ENCODE measurements around the gene ZMYND10. TPM values are rescaled to one million over a fixed set of nuclear protein-coding genes. Genes with fewer than 3 reads are reported as not detected.

ZMYND10 gene
- total RNA-seq, 1 donor from 2014 or later, result 0.92 TPM

DNA sequence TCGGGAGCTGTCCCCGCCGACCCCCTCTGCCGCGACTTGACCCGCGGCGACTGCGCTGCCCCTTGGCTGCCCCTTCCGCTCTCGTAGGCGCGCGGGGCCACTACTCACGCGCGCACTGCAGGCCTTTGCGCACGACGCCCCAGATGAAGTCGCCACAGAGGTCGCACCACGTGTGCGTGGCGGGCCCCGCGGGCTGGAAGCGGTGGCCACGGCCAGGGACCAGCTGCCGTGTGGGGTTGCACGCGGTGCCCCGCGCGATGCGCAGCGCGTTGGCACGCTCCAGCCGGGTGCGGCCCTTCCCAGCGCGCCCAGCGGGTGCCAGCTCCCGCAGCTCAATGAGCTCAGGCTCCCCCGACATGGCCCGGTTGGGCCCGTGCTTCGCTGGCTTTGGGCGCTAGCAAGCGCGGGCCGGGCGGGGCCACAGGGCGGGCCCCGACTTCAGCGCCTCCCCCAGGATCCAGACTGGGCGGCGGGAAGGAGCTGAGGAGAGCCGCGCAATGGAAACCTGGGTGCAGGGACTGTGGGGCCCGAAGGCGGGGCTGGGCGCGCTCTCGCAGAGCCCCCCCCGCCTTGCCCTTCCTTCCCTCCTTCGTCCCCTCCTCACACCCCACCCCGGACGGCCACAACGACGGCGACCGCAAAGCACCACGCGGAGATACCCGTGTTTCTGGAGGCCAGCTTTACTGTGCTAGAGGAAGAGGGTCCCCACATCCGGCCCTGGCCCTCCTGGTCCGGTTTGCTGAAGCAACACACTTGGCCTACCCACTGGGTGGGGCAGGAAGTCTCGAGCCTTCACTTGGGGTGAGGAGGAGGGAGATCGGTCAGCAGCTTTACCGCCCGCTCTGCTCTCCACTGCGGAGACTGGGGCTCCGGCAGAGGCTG is 4.8 kb downstream of the ZMYND10 start, which contains the start of gene RASSF1:
TSS of gene RASSF1 (minus strand) at position 389 of the 882 bp plus-strand sequence. CDS start at position 358, 31 bp downstream.
- DNase-seq (ENCODE audit: low read depth), result no peak
- TF ChIP-seq, protein P1, sequence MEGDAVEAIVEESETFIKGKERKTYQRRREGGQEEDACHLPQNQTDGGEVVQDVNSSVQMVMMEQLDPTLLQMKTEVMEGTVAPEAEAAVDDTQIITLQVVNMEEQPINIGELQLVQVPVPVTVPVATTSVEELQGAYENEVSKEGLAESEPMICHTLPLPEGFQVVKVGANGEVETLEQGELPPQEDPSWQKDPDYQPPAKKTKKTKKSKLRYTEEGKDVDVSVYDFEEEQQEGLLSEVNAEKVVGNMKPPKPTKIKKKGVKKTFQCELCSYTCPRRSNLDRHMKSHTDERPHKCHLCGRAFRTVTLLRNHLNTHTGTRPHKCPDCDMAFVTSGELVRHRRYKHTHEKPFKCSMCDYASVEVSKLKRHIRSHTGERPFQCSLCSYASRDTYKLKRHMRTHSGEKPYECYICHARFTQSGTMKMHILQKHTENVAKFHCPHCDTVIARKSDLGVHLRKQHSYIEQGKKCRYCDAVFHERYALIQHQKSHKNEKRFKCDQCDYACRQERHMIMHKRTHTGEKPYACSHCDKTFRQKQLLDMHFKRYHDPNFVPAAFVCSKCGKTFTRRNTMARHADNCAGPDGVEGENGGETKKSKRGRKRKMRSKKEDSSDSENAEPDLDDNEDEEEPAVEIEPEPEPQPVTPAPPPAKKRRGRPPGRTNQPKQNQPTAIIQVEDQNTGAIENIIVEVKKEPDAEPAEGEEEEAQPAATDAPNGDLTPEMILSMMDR (conservative IDR thresholded peaks at IDR 0.05; ENCODE audit: low read depth, low read length), result no peak
- no peak within 1 kb of the TSS for H3K4me3 ChIP-seq (ENCODE audit: low read depth, low read length)

DNA sequence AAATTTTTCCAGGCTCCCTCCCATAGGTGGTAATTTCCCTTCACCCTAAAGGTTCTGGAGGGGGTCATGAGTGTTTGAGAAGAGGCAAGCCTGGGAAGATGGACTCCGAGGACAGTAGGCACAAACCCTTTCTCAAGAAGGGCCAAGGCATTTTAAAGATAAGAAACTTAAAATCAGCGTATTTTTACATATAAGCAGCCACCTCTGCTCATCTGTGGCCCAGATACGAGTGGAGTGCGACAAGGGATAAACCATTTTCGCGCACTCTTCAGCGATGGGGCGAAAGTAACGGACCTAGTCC is 5.4 kb downstream of the ZMYND10 start:
- DNase-seq (ENCODE audit: low read depth), result no peak
- H3K4me3 ChIP-seq (ENCODE audit: low read depth, low read length), result no peak overlapping the region
- TF ChIP-seq, protein P1 (conservative IDR thresholded peaks at IDR 0.05; ENCODE audit: low read depth, low read length), result no peak

DNA sequence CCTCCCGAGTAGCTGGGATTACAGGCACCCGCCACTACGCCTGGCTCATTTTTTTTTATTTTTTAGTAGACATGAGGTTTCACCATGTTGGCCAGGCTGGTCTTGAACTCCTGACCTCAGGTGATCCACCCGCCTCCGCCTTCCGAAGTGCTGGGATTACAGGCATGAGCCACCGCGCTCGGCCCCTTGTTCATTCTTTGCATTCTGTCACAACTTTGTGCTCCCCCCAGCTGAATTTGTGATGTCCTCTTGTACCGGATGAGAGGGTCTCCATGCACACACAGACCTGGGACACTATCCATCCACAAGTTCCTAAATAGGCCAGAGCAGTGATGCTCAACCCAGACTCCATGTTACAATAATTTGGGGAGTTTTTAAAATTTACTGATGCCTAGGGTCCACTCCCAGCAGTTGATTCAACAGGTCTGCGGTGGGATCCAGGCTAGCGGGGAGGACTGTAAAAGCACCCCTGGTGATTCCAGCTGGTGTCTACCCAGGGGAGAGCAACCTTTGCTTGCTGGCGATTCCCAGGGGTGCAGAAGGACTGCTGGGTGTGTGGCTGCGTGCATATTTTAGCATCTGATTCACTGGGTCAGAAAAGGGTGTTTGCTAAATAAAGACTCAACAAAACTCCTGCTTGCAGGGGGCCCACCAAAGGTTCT is 5.9 kb downstream of the ZMYND10 start:
- no peak for DNase-seq (ENCODE audit: low read depth)
- no peak overlapping the region for H3K4me3 ChIP-seq (ENCODE audit: low read depth, low read length)
- TF ChIP-seq, protein P1 (conservative IDR thresholded peaks at IDR 0.05; ENCODE audit: low read depth, low read length), result no peak

DNA sequence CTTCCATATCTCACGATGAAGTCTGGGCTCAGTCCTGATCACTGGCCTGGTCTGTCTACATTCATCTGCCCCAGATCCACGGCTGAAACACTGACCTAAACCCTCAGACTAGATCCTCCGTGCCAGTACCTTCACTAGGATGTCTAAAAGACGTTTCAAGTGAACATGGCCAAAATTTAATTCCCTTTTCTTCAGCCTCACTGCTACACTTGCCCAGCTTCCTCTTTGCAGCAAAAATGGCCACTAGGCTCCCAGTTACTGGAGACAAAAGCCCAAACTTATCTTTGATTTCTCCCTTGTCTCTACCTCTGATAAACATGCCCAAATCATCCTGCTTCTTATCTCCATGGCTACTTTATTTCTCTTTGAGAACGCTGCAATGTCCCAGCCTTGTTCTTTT is 6.6 kb downstream of the ZMYND10 start:
- no peak overlapping the region for H3K4me3 ChIP-seq (ENCODE audit: low read depth, low read length)
- TF ChIP-seq, protein P1 (conservative IDR thresholded peaks at IDR 0.05; ENCODE audit: low read depth, low read length), result no peak
- no peak for DNase-seq (ENCODE audit: low read depth)

DNA sequence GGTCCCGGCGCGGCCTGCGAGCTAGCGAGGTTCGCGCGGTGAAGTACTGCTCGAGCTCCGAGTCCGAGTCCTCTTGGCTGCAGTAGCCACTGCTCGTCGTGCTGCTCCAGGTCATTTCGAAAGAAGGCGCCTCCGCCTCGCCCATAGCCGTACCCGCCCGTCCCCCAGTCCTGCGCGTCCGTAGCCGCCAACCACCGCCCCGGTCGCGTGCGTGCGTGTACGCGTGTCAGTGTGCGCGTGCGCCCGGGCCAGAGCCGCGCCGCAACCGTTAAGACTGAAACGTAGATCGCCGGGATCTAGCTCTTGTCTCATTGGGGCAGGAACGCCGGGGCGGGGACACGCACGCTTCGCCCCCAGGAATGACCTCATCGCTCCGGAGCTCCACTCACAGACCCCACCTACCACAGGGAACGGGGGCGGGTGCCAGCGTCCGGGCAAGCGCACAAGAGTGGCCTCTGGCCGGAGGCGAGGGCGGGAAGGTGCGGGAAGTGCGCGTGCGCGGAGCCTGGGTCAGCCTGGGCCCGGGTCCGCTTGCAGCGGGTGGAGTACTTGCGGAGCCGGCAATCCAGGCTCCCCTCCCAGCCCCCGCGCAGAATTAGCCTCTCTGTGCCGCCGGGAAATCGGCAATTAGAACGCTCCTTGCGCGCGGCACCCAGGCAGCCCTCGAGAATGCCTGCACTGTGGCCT is 8.2 kb downstream of the ZMYND10 start:
- DNase-seq (ENCODE audit: low read depth), result peak; percentile 81
- TF ChIP-seq, protein P1 (conservative IDR thresholded peaks at IDR 0.05; ENCODE audit: low read depth, low read length), result no peak
- H3K4me3 ChIP-seq (ENCODE audit: low read depth, low read length), result peak overlapping the region; percentile 95

DNA sequence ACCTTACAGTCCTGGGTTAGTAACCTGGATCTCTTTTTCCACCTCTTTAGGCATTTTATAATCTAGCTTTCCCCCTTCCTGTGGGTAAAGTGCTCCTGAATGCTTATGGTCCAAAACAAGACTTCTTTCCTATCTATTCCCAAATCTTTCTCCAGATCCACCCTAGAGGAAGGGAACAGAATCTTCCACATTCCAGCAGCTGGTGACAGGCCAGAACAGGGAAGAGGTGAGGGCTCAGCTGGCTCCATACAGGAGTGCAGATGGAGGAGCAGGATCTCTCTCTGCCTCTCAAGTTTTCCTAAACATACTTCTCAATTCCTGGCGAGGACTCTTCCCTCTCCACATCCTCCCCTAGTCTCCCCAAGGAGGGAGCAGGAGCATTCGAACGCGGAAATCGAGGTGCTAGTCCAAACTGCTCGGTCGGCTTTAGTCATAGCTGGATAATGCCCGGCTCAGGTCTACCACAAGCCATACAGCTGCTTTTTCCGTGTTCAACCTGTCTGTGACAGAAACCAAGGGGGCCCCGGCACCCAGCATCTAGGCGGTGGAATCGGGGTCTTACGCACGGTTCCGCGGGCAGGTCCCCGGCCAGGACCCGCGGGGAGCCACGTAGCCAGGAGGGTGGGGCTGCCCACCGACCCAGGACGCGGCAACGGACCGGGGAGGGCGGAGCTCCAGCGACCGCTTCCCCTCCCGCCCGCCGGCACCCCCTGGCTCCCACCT is 8.9 kb downstream of the ZMYND10 start:
- TF ChIP-seq, protein P1 (conservative IDR thresholded peaks at IDR 0.05; ENCODE audit: low read depth, low read length), result no peak
- DNase-seq (ENCODE audit: low read depth), result no peak
- H3K4me3 ChIP-seq (ENCODE audit: low read depth, low read length), result peak overlapping the region; percentile 95

Data from epithelial cell of proximal tubule (primary cell).